ENCODE results near the gene CCDC8. TPM values are rescaled to one million over a fixed set of nuclear protein-coding genes. Genes with fewer than 3 reads are reported as not detected.

CCDC8 gene
- total and polyA plus RNA-seq, 2 of the 4 experiments (the other 2 are of a cell fraction): 9.3 to 10.2 TPM

DNA sequence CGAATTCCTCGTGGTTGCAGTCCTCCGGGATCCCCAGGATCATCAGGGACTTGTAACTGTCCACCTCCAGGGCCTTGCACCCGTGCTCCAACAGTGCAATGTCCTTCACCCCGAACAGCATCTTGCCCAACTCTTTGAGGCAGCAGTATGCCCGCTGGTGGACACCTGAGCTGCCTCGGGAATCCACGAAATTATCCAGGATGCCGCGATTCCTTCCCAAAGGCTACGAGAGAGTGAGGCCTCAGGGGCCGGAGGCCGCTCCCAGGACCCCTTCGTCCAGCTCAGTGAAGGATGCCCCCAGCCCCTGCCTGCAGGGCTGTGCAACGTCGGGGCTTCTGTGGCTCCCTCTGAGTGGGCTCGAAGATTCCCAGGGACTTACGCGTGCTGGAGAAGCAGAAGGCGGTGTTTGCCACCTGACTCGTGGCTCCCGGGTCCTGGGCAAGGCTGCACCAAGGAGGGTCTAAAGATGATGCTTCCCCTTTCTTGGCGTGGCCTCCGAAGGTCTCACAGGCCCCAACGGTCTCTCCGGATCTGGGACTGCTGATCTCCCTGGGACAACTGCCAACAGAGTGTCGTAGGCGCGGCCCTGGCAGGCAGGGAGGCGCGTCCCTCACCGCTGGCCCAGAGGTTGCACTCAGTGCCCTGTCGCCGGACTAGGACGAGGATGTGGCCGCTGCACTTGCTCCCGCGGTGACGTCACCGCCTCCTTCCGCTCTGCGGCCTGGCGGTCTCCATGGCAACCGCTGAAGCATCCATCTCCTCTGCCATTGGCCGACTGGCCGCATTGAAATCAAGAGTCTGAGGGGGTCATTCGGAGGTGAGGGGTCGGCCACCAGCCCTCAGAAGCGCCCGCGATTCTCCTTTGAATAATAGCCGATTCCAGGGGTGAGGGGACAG lies 15.1 kb upstream of the CCDC8 start, which contains the start of gene PNMA8C:
PNMA8C (minus strand) TSS at position 698 of the 897 bp plus-strand sequence; CDS start at position 121, 577 bp downstream.
- H3K4me2 ChIP-seq (ENCODE audit: low read depth, low read length): peak within 1 kb of the TSS; percentile 57
- peak within 1 kb of the TSS in 1 of 2 experiments; percentile 78; a peak in 2 of 4 replicates for H4K8ac ChIP-seq (ENCODE audit: low read depth in 2 of 2, low read length in 2 of 2)
- H4K5ac ChIP-seq (ENCODE audit: low read depth, low read length): no peak within 1 kb of the TSS
- peaks cover 6% of the 10 kb centered on the region; the same call in 1 of the 2 replicates for H3K9me1 ChIP-seq (ENCODE audit: insufficient read depth, low read length)
- H2BK20ac ChIP-seq (ENCODE audit: low read depth, low read length): no peak within 1 kb of the TSS
- H2BK15ac ChIP-seq (ENCODE audit: low read depth, low read length): no peak within 1 kb of the TSS
- POLR2A ChIA-PET (ENCODE audit: unreplicated experiment): no interaction called here
- no peak within 1 kb of the TSS for H3K27ac ChIP-seq (ENCODE audit: insufficient read depth, low read length)
- H4K20me1 ChIP-seq (ENCODE audit: insufficient read depth, low read length): no peaks in the 10 kb centered on the region
- no peak within 1 kb of the TSS for H2BK5ac ChIP-seq (ENCODE audit: low read depth, low read length, poor library complexity, severe bottlenecking)
- no TSS peak for BruUV-seq (replicated peaks)
- no peaks in the 10 kb centered on the region for H3K9me3 ChIP-seq (ENCODE audit: control insufficient read depth, insufficient read depth, low read length)
- peak; percentile 68 for ATAC-seq (ENCODE audit: low read depth)
- H3K36me3 ChIP-seq (ENCODE audit: control insufficient read depth, insufficient read depth, low read length): no peaks in the 10 kb centered on the region
- no peak within 1 kb of the TSS for H3K9ac ChIP-seq (ENCODE audit: low read depth, low read length)
- H3K23ac ChIP-seq (ENCODE audit: low read depth, low read length): no peak within 1 kb of the TSS
- 0 out of 2 replicates have a peak, but pooled peaks cover 1% of the 10 kb centered on the region for H3K4me1 ChIP-seq (ENCODE audit: control insufficient read depth, insufficient read depth, low read length)
- TF ChIP-seq, protein P1, sequence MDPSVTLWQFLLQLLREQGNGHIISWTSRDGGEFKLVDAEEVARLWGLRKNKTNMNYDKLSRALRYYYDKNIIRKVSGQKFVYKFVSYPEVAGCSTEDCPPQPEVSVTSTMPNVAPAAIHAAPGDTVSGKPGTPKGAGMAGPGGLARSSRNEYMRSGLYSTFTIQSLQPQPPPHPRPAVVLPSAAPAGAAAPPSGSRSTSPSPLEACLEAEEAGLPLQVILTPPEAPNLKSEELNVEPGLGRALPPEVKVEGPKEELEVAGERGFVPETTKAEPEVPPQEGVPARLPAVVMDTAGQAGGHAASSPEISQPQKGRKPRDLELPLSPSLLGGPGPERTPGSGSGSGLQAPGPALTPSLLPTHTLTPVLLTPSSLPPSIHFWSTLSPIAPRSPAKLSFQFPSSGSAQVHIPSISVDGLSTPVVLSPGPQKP (IDR thresholded peaks at IDR 0.05; ENCODE audit: borderline replicate concordance, low read depth, low read length): no peak
- peak; percentile 62; the same call in 1 of the 2 replicates for TF ChIP-seq RFX5 (IDR thresholded peaks at IDR 0.05; ENCODE audit: low read depth, low read length)
- peak within 1 kb of the TSS; percentile 33 for H2AK5ac ChIP-seq (ENCODE audit: low read depth, low read length)
- peaks cover 3% of the 10 kb centered on the region; the same call in 1 of the 2 replicates for H3K27me3 ChIP-seq (ENCODE audit: control insufficient read depth, insufficient read depth, low read length)
- WGBS, 2 experiments (ENCODE audit: extremely low coverage in 2 of 2, insufficient read length in 1 of 2): 55% methylated on average over 25 of the region's 52 CpGs; no CpG with 5 or more reads in 1 of the 2 experiments
- peak within 1 kb of the TSS; percentile 94 for H2AFZ ChIP-seq (replicated peaks; ENCODE audit: low read length, poor library complexity)
- CTCF ChIA-PET: no interaction called here
- peak; percentile 63 for DNase-seq
- dilution Hi-C loops (cut with HindIII; ENCODE audit: low sequenced_read_pairs, unreplicated experiment): no loop called here
- in situ Hi-C loops (cut with MboI; ENCODE audit: low sequenced_read_pairs): no loop called here
- H4K91ac ChIP-seq (ENCODE audit: insufficient read depth, low read depth, low read length): no peak within 1 kb of the TSS
- no peak within 1 kb of the TSS for H3K14ac ChIP-seq (replicated peaks; ENCODE audit: low read depth, low read length)
- H3K18ac ChIP-seq (ENCODE audit: low read depth, low read length): no peak within 1 kb of the TSS
- H3K4ac ChIP-seq (ENCODE audit: low read depth, low read length): no peak within 1 kb of the TSS
- H3K79me1 ChIP-seq (ENCODE audit: low read depth in 1 of 2, low read length in 2 of 2): no peaks in the 10 kb centered on the region
- no peak within 1 kb of the TSS for H2BK120ac ChIP-seq (ENCODE audit: low read depth, low read length)
- H3K4me3 ChIP-seq (ENCODE audit: insufficient read depth, low read depth, low read length): peak within 1 kb of the TSS; percentile 18
- H3K56ac ChIP-seq (ENCODE audit: extremely low read depth, insufficient read depth, low read length): no peak within 1 kb of the TSS
- intact Hi-C loops (cut with micrococcal nuclease): no loop called here
- peak within 1 kb of the TSS; percentile 16 for H2AK9ac ChIP-seq (replicated peaks; ENCODE audit: low read depth, low read length, poor library complexity)

Measured in IMR-90 (cell line).